GM18873 (cell line): ENCODE results near the gene REEP3.
"Not testable (repeated sequence)": the region's sequence is repeated elsewhere in the genome, so short reads cannot be mapped to it uniquely, and the experiment has no call there.

Experiments
- ATAC-seq: cut with Tn5 transposase; IDR thresholded peaks from one replicate; pipeline ENCODE4 v1.9.1; 2021; ENCODE audit warnings: mild to moderate bottlenecking, moderate library complexity, moderate number of reproducible peaks; ENCODE audit not compliant: unreplicated experiment, low FRiP score

REEP3 gene

DNA sequence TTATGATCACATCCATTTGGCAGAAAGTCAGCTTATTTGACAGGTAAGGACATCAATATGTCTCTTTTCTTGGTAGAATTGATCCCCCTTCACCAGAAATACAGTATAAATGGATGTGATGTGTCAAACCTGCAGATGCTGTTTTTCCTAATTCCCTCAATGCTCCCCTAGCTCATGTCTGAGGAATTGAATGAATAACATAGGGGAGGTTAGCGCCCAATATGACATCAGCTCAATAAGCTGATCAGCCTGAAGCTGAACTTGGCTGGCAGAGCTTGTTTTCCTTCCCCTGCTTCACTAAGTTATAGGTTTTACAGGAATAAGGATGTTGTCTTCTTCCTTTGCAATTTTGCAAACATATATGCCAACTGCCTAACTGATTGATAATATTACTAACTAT lies 132.5 kb downstream of the REEP3 start:
- ATAC-seq, result no peak

DNA sequence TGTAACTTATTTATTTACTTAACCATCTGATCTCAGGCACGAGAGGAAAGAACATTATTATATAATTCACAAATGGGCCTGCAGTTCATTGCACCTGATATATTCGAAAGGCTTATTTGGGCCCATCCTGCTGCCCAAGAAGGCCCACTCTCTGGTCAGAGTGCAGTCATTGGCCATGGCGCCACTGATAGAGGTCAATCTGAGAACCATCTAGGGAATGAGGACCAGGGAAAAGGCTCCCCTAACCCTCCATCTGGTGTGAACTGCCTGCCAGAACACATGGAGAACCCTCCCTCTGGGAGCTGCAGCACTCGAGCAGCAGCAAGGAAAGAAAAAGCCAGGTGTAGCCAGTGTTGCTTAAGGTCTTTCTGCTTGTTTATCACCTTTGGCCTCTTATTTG lies 136.6 kb downstream of the REEP3 start:
- ATAC-seq, result no peak

DNA sequence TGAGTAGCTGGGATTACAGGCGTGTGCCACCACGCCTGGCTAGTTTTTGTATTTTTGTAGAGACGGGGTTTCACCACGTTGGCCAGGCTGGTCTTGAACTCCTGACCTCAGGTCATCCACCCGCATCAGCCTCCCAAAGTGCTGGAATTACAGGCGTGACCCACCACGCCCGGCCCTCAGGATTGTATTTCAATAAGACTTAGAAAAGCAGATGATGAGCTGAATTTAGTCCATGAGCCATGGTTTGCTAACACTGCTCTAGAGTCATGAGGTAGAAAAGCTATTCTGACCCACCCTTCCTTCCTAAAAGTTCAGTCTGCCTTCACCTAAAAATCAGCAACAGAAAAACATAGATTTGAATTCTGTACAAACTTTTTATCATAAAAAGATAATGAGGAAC lies 139.7 kb downstream of the REEP3 start:
- not testable (repeated sequence) for ATAC-seq

DNA sequence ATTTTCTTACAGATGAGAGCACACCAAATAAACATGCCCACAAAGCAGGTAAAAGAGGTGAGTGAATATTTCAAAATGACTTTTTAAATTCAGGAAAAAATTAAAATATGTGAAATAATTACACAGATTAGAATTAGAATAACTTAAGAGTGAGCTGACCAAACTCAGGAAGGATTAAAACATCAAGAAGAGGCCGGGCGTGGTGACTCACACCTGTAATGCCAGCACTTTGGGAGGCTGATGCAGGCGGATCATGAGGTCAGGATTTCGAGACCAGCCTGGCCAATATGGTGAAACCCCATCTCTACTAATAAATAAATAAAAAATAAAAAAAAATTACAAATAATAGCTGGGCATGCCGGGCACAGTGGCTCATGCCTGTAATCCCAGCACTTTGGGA lies 140.1 kb downstream of the REEP3 start:
- ATAC-seq, result no peak

DNA sequence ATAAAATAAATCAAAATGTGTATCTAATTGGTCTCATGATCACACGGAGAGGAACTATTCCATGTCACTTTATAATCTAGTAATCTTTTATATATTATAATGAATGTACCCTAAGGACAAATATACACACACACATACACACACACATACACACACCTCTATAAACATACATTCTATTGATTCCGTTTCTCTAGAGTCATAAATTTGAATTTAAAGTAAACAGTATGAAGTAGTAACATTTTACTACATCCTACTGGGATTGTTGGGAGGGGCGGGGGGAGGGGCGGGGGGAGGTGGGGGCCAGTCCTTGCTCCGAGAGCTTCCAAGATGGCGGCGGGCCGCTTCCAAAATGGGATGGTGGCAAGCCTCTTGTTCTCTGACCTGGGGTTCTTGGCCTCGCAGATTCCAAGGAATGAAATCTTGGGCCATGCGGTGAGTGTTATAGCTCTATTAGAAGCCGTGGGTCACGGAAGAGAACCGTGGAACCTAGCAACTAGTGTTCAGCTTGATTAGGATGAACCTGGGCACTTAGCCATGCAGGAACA lies 143.2 kb downstream of the REEP3 start:
- no peak for ATAC-seq

DNA sequence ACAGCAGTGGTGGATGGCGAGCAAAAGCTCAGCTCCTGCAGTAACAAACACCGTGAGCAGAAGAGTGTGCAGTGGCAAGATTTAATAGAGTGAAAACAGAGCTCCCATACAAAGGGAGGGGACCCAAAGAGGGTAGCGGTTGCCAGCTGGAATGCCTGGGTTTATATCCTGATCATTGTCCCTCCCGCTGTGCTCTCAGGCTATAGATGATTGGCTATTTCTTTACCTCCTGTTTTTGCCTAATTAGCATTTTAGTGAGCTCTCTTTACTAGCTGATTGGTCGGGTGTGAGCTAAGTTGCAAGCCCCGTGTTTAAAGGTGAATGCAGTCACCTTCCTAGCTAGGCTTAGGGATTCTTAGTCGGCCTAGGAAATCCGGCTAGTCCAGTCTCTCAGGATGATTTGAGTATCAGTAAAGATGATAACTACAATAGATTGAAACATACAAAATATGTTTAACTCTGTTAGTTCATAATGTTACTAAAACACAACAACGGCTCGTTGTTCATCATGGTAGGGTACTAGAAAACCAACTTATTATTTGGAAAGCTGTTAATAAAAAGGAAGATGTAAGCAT lies 143.9 kb downstream of the REEP3 start:
- not testable (repeated sequence) for ATAC-seq

DNA sequence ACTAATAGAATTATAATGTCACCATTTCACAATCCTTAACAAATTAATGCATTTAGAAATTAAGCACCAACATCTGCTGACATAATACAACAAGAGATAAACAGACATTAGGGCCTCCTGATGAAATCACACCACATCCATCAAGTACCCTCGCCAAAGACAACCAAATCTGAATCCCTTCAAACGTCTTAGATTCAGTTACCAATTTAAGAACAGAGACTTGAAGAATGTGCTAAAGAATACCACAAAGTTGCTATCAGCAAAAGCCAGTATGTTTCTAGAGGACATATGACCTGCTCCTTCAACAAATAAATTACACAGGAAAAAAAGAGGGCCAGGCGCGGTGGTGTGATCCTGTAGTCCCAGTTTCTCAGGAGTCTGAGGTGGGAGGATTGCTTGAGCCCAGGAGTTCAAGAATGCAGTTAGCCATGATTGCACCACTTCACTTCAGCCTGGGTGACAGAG lies 144.5 kb downstream of the REEP3 start:
- ATAC-seq, result no peak

DNA sequence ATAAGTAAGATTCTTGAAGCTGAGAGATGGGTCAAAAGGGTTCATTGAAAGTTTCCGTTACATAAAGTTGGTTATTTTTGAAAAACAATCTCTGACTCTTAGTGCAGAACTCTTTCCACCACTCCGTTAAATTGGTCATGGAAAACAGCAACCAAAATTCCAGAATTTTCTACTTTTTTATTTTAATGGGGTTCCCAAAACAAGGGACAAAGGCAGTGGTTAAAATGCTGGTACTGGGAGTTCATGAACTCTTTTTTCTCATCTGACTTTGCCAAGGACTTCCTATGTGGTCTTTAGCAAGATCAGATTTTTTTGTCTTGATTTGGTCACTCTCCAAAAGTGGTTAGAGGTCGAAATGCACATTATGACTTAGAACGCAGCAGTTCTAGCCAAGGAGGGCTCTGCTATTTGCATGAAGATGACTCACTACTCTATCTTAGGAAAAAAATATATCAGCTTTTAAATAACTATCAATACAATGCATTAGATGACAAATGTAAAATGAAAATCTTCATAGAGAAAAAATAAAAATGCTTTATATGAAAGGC lies 145.7 kb downstream of the REEP3 start:
- ATAC-seq, result no peak

DNA sequence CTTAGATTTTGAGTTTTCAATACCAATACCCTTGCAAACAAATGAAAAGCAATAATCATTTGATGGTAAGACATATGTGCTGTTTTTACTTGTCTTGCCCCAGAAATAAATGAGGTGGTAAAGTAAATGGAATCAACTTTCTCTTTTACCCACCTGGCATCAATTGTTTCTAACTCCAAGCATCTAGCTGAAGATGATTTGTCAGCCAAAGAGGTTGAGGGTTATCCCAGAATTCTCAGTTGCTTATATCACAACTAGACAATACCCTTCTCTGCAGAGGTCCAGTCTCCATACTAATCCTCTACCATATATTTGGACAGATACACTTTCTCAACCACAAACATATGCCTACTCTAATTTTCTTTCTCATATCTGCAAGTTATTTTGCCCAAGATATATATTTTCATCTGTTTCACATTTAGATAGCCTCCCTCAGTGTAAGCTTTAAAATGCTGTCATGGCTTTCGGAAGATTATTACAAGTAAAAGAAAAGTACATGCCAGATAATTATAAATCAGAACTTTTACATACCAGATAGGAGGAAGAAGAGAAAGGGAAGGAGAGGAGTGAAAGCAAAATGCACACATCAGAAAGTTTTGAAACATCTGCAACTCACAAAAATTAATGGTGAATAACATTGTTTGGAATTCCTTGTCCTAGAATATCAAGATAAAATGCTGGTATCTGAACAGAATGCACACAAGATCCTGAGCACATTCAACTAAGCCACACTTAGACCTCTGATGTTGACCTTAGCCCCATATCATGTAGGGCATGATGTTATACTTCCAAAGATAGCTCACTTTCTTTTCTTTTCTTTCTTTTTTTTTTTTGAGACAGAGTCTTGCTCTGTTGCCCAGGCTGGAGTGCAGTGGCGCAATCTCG lies 146.6 kb downstream of the REEP3 start:
- no peak for ATAC-seq

DNA sequence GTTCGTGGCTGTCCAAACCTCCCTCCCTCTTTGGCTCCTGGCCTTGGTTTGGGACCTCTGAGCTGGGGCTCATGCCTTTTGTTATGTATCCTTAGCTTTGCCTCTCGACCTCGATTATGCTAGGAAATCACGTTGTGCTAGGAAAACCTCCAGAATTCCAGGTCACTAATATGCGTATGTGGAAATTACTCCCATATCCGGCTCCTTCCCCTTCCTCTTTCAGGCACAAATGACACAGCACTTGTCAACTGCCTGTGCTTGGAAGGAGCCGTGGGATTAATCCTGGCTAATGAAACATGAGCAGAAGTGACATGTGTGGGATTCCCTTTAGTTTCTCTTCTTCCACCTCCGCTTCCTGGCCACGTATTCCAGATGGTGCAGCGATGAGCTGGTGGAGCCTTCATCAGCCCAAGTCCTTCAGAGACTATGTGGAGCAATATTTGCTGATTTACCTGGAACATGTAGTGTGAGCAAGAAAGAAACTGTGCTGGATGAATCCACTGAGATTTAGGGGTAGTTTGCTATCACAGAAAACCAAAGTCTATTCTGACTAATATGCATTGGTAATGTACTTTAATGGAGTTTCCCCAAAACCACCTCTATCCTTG lies 149.2 kb downstream of the REEP3 start:
- ATAC-seq, result peak; percentile 65

DNA sequence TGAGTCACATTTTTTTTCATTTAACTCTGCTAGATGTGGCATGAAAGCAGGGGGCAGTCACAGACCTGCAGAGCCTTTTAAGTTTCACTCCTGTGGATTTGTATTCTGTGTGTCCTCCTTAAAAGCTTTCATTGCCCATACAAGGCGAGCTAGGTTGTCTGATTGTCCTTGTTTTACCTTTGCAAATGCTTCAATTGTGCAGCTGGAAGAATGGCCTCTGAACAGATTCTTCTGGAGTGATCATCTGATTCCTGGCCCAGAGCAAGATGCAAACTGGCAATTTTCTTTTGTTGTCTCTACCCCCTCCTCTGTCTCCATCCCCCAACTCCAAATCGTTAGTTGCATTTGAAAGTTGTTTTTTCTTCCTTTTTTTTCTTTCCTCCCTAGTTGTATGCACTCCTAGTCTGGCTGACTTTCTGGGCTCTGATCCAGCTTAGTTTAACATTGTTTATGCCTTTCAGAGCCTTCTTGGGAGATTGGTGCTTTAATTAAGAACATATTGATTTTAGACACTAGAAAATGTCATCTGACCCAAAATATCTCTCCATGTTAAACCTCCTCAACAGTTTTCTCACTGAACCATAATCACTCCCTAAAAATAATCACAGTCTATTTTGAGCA lies 150.2 kb downstream of the REEP3 start:
- no peak for ATAC-seq

DNA sequence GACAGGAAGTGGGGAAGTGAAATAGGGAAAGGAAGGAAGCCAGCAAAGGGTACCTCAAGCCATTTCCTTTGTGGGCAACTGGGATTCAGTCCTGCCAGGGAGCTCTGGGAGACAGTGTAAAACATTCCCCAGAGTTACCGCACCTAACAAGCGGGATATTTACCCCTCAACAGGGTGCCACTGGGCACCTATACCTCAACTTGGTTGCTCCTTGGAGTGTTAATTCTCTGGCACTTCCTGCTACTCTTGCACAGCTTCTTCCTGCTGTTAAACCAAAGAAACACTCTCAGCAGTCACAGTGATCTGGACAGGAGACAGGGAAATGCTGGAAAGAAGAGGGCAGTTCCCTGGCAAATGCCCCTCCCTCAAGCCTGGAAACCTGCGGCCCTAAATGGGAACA lies 151.3 kb downstream of the REEP3 start:
- no peak for ATAC-seq

DNA sequence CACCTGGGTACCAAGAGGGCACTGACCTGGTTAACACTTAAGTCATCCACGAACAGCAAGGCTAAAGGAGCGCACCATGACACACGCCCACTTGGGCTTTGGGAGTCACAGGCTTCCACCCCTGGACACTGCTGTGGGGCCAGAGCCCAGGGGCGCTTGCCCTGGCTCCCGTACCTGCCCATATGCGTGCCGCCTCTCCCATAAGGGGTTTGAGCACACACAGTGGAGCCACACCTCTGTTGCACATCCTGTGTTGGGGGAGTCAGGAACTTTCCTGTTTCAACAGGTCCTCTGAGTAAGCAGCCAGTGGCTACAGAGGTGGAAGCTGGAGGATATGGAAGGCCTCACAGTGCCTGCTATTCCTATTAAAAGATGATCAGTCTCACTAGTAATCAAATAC lies 152.0 kb downstream of the REEP3 start:
- ATAC-seq, result no peak

DNA sequence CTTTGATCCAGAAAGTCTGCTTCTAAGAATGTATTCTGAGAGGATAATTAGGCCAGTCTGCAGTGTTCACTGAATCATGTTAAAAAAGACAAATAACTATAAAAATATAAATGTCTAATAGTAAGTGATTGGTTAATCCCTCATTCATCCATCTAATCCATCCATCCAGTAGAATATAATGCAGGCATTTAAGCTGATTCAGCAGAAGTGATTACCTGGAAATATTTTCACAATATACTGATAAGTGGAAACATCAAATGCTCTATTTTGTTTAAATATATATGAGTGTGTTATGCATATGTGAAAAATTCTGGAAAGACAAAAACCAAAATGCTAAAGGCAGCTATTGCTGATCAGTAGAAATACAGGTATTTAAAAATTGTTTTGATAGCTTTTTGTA lies 152.6 kb downstream of the REEP3 start:
- ATAC-seq, result no peak
